HG03103 (cell line): ENCODE measurements around the gene KIF3A.
"Not testable (repeated sequence)": the region's sequence is repeated elsewhere in the genome, so short reads cannot be mapped to it uniquely, and the experiment has no call there.

Experiments
- ATAC-seq: cut with Tn5 transposase; IDR thresholded peaks from one replicate; pipeline ENCODE4 v1.9.1; 2021; ENCODE audit warnings: low read depth; ENCODE audit not compliant: unreplicated experiment

Gene KIF3A

GRCh38 chr5:132729896-132730295 is 7.5 kb downstream of the KIF3A start:
- no peak for ATAC-seq

GRCh38 chr5:132725745-132726144 is 11.6 kb downstream of the KIF3A start:
- ATAC-seq: no peak

- ATAC-seq: no peak
Measured at GRCh38 chr5:132718544-132719312, 18.6 kb downstream of the KIF3A start.

- ATAC-seq: no peak
Measured at GRCh38 chr5:132714456-132715307, 22.7 kb downstream of the KIF3A start.

GRCh38 chr5:132708645-132709044 is 28.7 kb downstream of the KIF3A start:
- no peak for ATAC-seq

GRCh38 chr5:132704875-132705274 is 32.5 kb downstream of the KIF3A start:
- no peak for ATAC-seq

GRCh38 chr5:132695956-132696355 is 41.4 kb downstream of the KIF3A start:
- no peak for ATAC-seq

- no peak for ATAC-seq
Measured at GRCh38 chr5:132692632-132692967, 44.7 kb downstream of the KIF3A start.

- not testable (repeated sequence) for ATAC-seq
Measured at GRCh38 chr5:132691755-132692631, 45.4 kb downstream of the KIF3A start.

- ATAC-seq: no peak
Measured at GRCh38 chr5:132690156-132690555, 47.2 kb downstream of the KIF3A start.

GRCh38 chr5:132689513-132689912 is 47.8 kb downstream of the KIF3A start:
- no peak for ATAC-seq

- ATAC-seq: no peak
Measured at GRCh38 chr5:132688536-132689339, 48.6 kb downstream of the KIF3A start.

GRCh38 chr5:132687995-132688394 is 49.4 kb downstream of the KIF3A start:
- no peak for ATAC-seq

- ATAC-seq: no peak
Measured at GRCh38 chr5:132686193-132686592, 51.2 kb downstream of the KIF3A start.

- ATAC-seq: no peak
Measured at GRCh38 chr5:132684922-132685720, 52.2 kb downstream of the KIF3A start.

- no peak for ATAC-seq
Measured at GRCh38 chr5:132684491-132684890, 52.9 kb downstream of the KIF3A start.

- no peak for ATAC-seq
Measured at GRCh38 chr5:132681983-132682382, 55.4 kb downstream of the KIF3A start.

- no peak for ATAC-seq
Measured at GRCh38 chr5:132681476-132681831, 55.9 kb downstream of the KIF3A start.

GRCh38 chr5:132680780-132681475 is 56.4 kb downstream of the KIF3A start:
- no peak for ATAC-seq
